H1 (cell line): ENCODE measurements around the gene PHF13. TPM values are rescaled to one million over a fixed set of nuclear protein-coding genes. Genes with fewer than 3 reads are reported as not detected.

Source experiments
- BACH1 ChIP-seq: IDR thresholded peaks from 2 replicates; pipeline ENCODE4 v1.6.1; 2012; ENCODE audit warnings: low read length, improper control_type of control experiment
- CBX8 ChIP-seq: fragments of 300-800, 300-1000 bp; sonication (generic); IDR thresholded peaks from 2 replicates; pipeline ENCODE4 v1.7.1; 2016; ENCODE audit warnings: low read depth, low read length, borderline replicate concordance
- CHD7 ChIP-seq: fragments of 300-600 bp; sonication (generic); IDR thresholded peaks from 2 replicates; pipeline ENCODE4 v1.7.1; 2012; ENCODE audit warnings: low read length, moderate library complexity, mild to moderate bottlenecking, inconsistent platforms; ENCODE audit not compliant: insufficient replicate concordance
- CREB1 ChIP-seq: IDR thresholded peaks from 2 replicates; pipeline ENCODE4 v1.6.1; 2012; ENCODE audit warnings: inconsistent platforms
- EP300 ChIP-seq, 2 experiments: IDR thresholded peaks; 1 replicate in 1 of 2; 2 replicates in 1 of 2; pipeline ENCODE4 v1.6.1; 2011 to 2012; ENCODE audit warnings: low read depth in 2 of 2, low read length in 2 of 2, mild to moderate bottlenecking in 2 of 2, borderline replicate concordance in 1 of 2, inconsistent platforms in 1 of 2, moderate library complexity in 1 of 2
- NANOG ChIP-seq: IDR thresholded peaks from 2 replicates; pipeline ENCODE4 v1.6.1; 2011; ENCODE audit warnings: low read length, low read depth, mild to moderate bottlenecking, inconsistent platforms; ENCODE audit not compliant: insufficient read depth, poor library complexity, severe bottlenecking
- POLR2A ChIP-seq, 2 experiments: IDR thresholded peaks; 1 replicate in 1 of 2; 2 replicates in 1 of 2; pipeline ENCODE4 v1.6.1; 2011; ENCODE audit warnings: low read depth in 2 of 2, low read length in 2 of 2, mild to moderate bottlenecking in 2 of 2; ENCODE audit errors: control extremely low read depth in 1 of 2
- RXRA ChIP-seq: IDR thresholded peaks from 2 replicates; pipeline ENCODE4 v1.6.1; 2011; ENCODE audit warnings: low read depth, mild to moderate bottlenecking, low read length, moderate library complexity; ENCODE audit not compliant: insufficient read depth
- USF2 ChIP-seq: IDR thresholded peaks from 2 replicates; pipeline ENCODE4 v1.6.1; 2011; ENCODE audit warnings: low read length, improper control_type of control experiment
- polyA plus RNA-seq, 7 experiments: library from polyadenylated mRNA; depleted of rRNA in 3 of 7; stranded (reverse) in 5 of 7; unstranded in 2 of 7; fragments of >200 nt in 5 of 7; fragments of 200-250 nt in 2 of 7; gene quantifications; 1 replicate in 5 of 7; 2 replicates in 1 of 7; 4 replicates in 1 of 7; pipeline versions ENCODE4 v1.2.1 to v1.2.3, GENCODE V29; 2011 to 2013; ENCODE audit warnings: missing spikeins in 2 of 7, mixed read lengths in 2 of 7
- total RNA-seq: library from RNA; stranded (reverse); fragmentation: NEBNext Ultra II Directional; extraction: Animal tissue kit (Norgen Biotek cat#: 25700); gene quantifications from 2 replicates; pipeline ENCODE4 v1.2.1, GENCODE V29; 2021

The PHF13 gene
- total and polyA plus RNA-seq, 2 of the 8 experiments (the other 6 are each of a cell fraction or from before 2014, with no cell fraction given), result 11.7 to 39.6 TPM

- TF ChIP-seq CHD7 (no peak), EP300 (IDR thresholded peaks at IDR 0.05; ENCODE audit: borderline replicate concordance in 1 of 2, low read depth in 2 of 2, low read length in 2 of 2) (no peak), USF2 (no peak), NANOG (no peak), RXRA (no peak), CREB1 (no peak), CBX8 (no peak), BACH1 (no peak), POLR2A (IDR thresholded peaks at IDR 0.05; ENCODE audit: control extremely low read depth in 1 of 2, low read depth in 2 of 2, low read length in 2 of 2) (no peak)
These were observed 26.1 kb upstream of the PHF13 start (continued) for GRCh38 chr1:6587261-6588005.
